GM12878 (cell line): Measurements from ENCODE around the gene SCNM1. TPM values are rescaled to one million over a fixed set of nuclear protein-coding genes. Genes with fewer than 3 reads are reported as not detected.

ENCODE experiments used
- ATAC-seq: fragments of 200-7000 bp; cut with Tn5 transposase; 3 replicates; pipeline ENCODE4 v1.9.1; 2020; ENCODE audit warnings: mild to moderate bottlenecking, moderate library complexity
- BruUV-seq: library from RNA; stranded (reverse); fragments of 400-500 nt; replicated peaks from 2 replicates; lab custom pipeline; 2021; lab: Mats Ljungman, UMichigan
- CTCF ChIA-PET: fragments of 300-600 bp; sonication (Branson Sonifier 250); formaldehyde crosslinking; extraction: SDS; loops from one replicate; lab custom pipeline; 2021; ENCODE audit warnings: inconsistent platforms; lab: Yijun Ruan, JAX
- POLR2A ChIA-PET: fragments of 350-600 bp; formaldehyde crosslinking; extraction: SDS; loops from one replicate; lab custom pipeline; 2021; ENCODE audit warnings: inconsistent platforms; lab: Charles Lee
- RAD21 ChIA-PET: fragments of 300-600 bp; sonication (Branson Sonifier 250); formaldehyde crosslinking; loops from one replicate; lab custom pipeline; 2023; ENCODE audit warnings: antibody characterized with exemption; ENCODE audit not compliant: unreplicated experiment; lab: Charles Lee
- SMC1A ChIA-PET: fragments of 300-600 bp; sonication (Branson Sonifier 250); formaldehyde crosslinking; loops from one replicate; lab custom pipeline; 2023; ENCODE audit not compliant: unreplicated experiment, uncharacterized antibody; lab: Charles Lee
- DNase-seq: peaks from one replicate; pipeline ENCODE4 v3.0.0-alpha.2; 2011; ENCODE audit warnings: low read depth, low spot score
- FAIRE-seq: peaks from 3 replicates; lab custom pipeline; 2011; peaks lifted over from hg19 to GRCh38; lab: Jason Lieb, UNC
- H2AFZ ChIP-seq: 2 replicates; pipeline ENCODE4 v1.6.0; 2011; ENCODE audit warnings: low read depth, low read length, control low read depth; ENCODE audit not compliant: control insufficient read depth
- H3K27ac ChIP-seq: 2 replicates; pipeline ENCODE4 v1.5.1; 2011; ENCODE audit warnings: control low read depth; ENCODE audit not compliant: control insufficient read depth, insufficient read depth
- H3K27me3 ChIP-seq, 2 experiments: replicated peaks in 1 of 2; 2 replicates each; pipeline versions ENCODE4 v1.6.0 to v1.6.1; 2011; ENCODE audit warnings: low read length in 1 of 2; ENCODE audit not compliant: control insufficient read depth in 2 of 2, insufficient read depth in 2 of 2
- H3K36me3 ChIP-seq, 2 experiments: 2 replicates each; pipeline ENCODE4 v1.5.1; 2011; ENCODE audit warnings: low read length in 1 of 2; ENCODE audit not compliant: control insufficient read depth in 2 of 2, insufficient read depth in 2 of 2
- H3K4me1 ChIP-seq: 2 replicates; pipeline ENCODE4 v1.6.1; 2011; ENCODE audit warnings: mild to moderate bottlenecking, low read length, moderate library complexity, mixed read lengths; ENCODE audit not compliant: control insufficient read depth, insufficient read depth
- H3K4me2 ChIP-seq: 2 replicates; pipeline ENCODE4 v1.6.0; 2011; ENCODE audit warnings: control low read depth; ENCODE audit not compliant: control insufficient read depth, insufficient read depth
- H3K4me3 ChIP-seq: fragments of 200-600 bp; sonication (generic); 2 replicates; pipeline ENCODE4 v1.5.1; 2016
- H3K79me2 ChIP-seq: 2 replicates; pipeline ENCODE4 v1.6.0; 2011; ENCODE audit warnings: low read length; ENCODE audit not compliant: control insufficient read depth, insufficient read depth
- H3K9ac ChIP-seq: 2 replicates; pipeline ENCODE4 v1.8.0; 2011; ENCODE audit warnings: low read length, control low read depth, mixed read lengths; ENCODE audit not compliant: control insufficient read depth, insufficient read depth
- H3K9me3 ChIP-seq: replicated peaks from 3 replicates; pipeline ENCODE4 v1.5.1; 2011; ENCODE audit warnings: mild to moderate bottlenecking, low read length; ENCODE audit not compliant: control insufficient read depth, insufficient read depth
- H4K20me1 ChIP-seq: 2 replicates; pipeline ENCODE4 v1.6.0; 2011; ENCODE audit not compliant: control insufficient read depth, insufficient read depth
- EZH2 ChIP-seq: IDR thresholded peaks from 2 replicates; pipeline ENCODE4 v1.6.1; 2012; ENCODE audit warnings: low read depth, mild to moderate bottlenecking, control low read depth, inconsistent platforms, low read length, borderline replicate concordance; ENCODE audit not compliant: control insufficient read depth
- MEF2B ChIP-seq: fragments of 450-650 bp; IDR thresholded peaks from 2 replicates; pipeline ENCODE4 v1.6.1; 2018; ENCODE audit warnings: mild to moderate bottlenecking, moderate library complexity; ENCODE audit not compliant: partially characterized antibody, poor library complexity, severe bottlenecking
- RB1 ChIP-seq: fragments of 450-650 bp; formaldehyde crosslinking; IDR thresholded peaks from 2 replicates; pipeline ENCODE4 v1.6.1; 2017; ENCODE audit warnings: mild to moderate bottlenecking, borderline replicate concordance
- WGBS: methylation state at CpG from one replicate; pipeline ENCODE4 v1.1.6; 2016; ENCODE audit warnings: low lambda C conversion rate; ENCODE audit not compliant: insufficient replicate concordance, insufficient coverage; ENCODE audit errors: missing lambda C conversion rate; 5-methylcytosine and 5-hydroxymethylcytosine counted together
- in situ Hi-C: fragments of 300-500 bp; cut with MboI; formaldehyde crosslinking; loops from 9 replicates; pipeline ENCODE4 v1.14.3; 2018; ENCODE audit warnings: mixed read lengths
- intact Hi-C: fragments of 100-400 bp; cut with micrococcal nuclease; formaldehyde crosslinking; loops from one replicate; pipeline ENCODE4 v1.14.2; 2022; ENCODE audit not compliant: unreplicated experiment
- polyA plus RNA-seq, 11 experiments: library from polyadenylated mRNA; depleted of rRNA in 4 of 11; unstranded in 6 of 11; stranded (reverse) in 5 of 11; fragments of >200 nt; fragmentation: Nextera tagmentation in 4 of 11; fragmentation: Illumina TruSeq in 1 of 11; extraction: Ambion mirVana in 4 of 11; extraction: Trizol in 1 of 11; gene quantifications; 1 replicate in 1 of 11; 2 replicates in 10 of 11; pipeline versions ENCODE4 v1.2.1 to v1.2.3, GENCODE V29; 2011 to 2016; ENCODE audit warnings: inconsistent platforms in 2 of 11, missing spikeins in 2 of 11, low read depth in 1 of 11
- total RNA-seq, 4 experiments: library from RNA; depleted of rRNA in 3 of 4; stranded (reverse); fragments of >200 nt in 3 of 4; fragmentation: Illumina TruSeq in 1 of 4; extraction: Trizol in 1 of 4; gene quantifications; 2 replicates each; pipeline versions ENCODE4 v1.2.1 to v1.2.3, GENCODE V29; 2013 to 2021
- TF ChIP-seq, protein P1 (sequence below): fragments of 450-650 bp; IDR thresholded peaks from 2 replicates; pipeline ENCODE4 v1.6.1; 2017; ENCODE audit warnings: antibody characterized with exemption, mild to moderate bottlenecking, moderate library complexity

SCNM1 gene
- total and polyA plus RNA-seq, 10 of the 15 experiments (the other 5 are each of a cell fraction or from before 2014, with no cell fraction given) = 25.8 to 207 (median 76.9) TPM

GRCh38 chr1:151166505-151166956 is 587 bp downstream of the SCNM1 start (continued):
- TF ChIP-seq, protein P1, sequence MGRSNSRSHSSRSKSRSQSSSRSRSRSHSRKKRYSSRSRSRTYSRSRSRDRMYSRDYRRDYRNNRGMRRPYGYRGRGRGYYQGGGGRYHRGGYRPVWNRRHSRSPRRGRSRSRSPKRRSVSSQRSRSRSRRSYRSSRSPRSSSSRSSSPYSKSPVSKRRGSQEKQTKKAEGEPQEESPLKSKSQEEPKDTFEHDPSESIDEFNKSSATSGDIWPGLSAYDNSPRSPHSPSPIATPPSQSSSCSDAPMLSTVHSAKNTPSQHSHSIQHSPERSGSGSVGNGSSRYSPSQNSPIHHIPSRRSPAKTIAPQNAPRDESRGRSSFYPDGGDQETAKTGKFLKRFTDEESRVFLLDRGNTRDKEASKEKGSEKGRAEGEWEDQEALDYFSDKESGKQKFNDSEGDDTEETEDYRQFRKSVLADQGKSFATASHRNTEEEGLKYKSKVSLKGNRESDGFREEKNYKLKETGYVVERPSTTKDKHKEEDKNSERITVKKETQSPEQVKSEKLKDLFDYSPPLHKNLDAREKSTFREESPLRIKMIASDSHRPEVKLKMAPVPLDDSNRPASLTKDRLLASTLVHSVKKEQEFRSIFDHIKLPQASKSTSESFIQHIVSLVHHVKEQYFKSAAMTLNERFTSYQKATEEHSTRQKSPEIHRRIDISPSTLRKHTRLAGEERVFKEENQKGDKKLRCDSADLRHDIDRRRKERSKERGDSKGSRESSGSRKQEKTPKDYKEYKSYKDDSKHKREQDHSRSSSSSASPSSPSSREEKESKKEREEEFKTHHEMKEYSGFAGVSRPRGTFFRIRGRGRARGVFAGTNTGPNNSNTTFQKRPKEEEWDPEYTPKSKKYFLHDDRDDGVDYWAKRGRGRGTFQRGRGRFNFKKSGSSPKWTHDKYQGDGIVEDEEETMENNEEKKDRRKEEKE = no peak

- in situ Hi-C loops = no loop called here
- WGBS = 98% methylated on average over 6 of the region's 6 CpGs
- DNase-seq = no peak
- FAIRE-seq = no peak
- ChIA-PET CTCF (interaction anchor here (1.1 to 2.0 kb wide), 4 partner anchors 10 to 85 kb away, joined by 3 to 8 read pairs (median 4); partner anchors contain the start of gene TNFAIP8L2), RAD21 (interaction anchor here (1.0 to 1.7 kb wide), 3 partner anchors 8 to 67 kb away, joined by 3 to 12 read pairs (median 5); partner anchors contain the start of gene TNFAIP8L2), SMC1A (interaction anchor here (1.3 to 2.1 kb wide), 5 partner anchors 9 to 83 kb away, joined by 4 to 9 read pairs (median 5); partner anchors contain the start of genes TNFAIP8L2 and VPS72), POLR2A (interaction anchor here (0.6 to 2.2 kb wide), 4 partner anchors 10 to 191 kb away, joined by 3 to 19 read pairs (median 4); partner anchors contain the start of gene TNFAIP8L2)
- BruUV-seq = no TSS peak
- TF ChIP-seq RB1 = no peak
- TF ChIP-seq MEF2B = no peak
- TF ChIP-seq EZH2 = no peak
- Histone ChIP-seq H2AFZ (no peak overlapping the region), H3K4me1 (peaks cover 9% of the 10 kb centered on the region), H3K4me2 (peak overlapping the region; percentile 94), H4K20me1 (no peaks in the 10 kb centered on the region), H3K4me3 (peak overlapping the region; percentile 98), H3K9ac (peak overlapping the region; percentile 98), H3K27ac (peak overlapping the region; percentile 70; the same call in 1 of the 2 replicates), H3K36me3 (peaks cover 1 to 3% of the 10 kb centered on the region in 2 experiments; a peak in 3 of 4 replicates), H3K9me3 (no peaks in the 10 kb centered on the region), H3K27me3 (no peaks in the 10 kb centered on the region), H3K79me2 (peaks cover 24% of the 10 kb centered on the region)
- no peak for ATAC-seq
- intact Hi-C loops = no loop called here
Observed at GRCh38 chr1:151167116-151167515, 1.2 kb downstream of the SCNM1 start.
